Activated CD8-positive, alpha-beta memory T cell treated with anti-CD3 and anti-CD28 coated beads for 4 hours (primary cell): ENCODE results near the gene TSPAN6.

Experiments used
- DNase-seq, 2 donors: peaks; one replicate each; pipeline ENCODE4 v3.0.0-alpha.2; 2020; ENCODE audit warnings: low read depth in 2 of 2

Gene TSPAN6

DNA sequence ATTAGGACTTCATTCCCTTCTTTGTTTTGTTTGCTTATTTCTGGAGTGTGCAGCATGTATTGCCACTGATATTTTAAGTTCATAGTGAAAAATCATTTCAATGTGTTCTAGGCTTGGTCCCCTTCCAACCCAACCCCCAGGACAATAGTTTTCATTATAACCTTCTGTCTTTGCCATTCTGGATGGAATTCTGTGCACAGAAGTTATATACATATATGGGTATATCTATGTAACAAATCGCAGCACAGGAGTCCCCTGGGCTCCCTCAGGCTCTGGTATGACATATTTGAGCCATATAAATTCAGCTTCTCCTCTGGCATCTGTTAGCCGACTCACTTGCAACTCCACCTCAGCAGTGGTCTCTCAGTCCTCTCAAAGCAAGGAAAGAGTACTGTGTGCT lies 52.0 kb downstream of the TSPAN6 start, which contains the start of gene TNMD:
TNMD (plus strand) TSS at position 326 of the 400 bp plus-strand sequence. CDS start 83 bp downstream, outside the sequence.
- no peak for DNase-seq
